HEK293 (cell line): ENCODE results near the gene CPNE2.

Source experiments
- CTCF ChIA-PET: fragments of 350-600 bp; formaldehyde crosslinking; extraction: SDS; loops from one replicate; lab custom pipeline; 2021; ENCODE audit warnings: antibody characterized with exemption; lab: Yijun Ruan, JAX
- POLR2A ChIA-PET: fragments of 300-600 bp; formaldehyde crosslinking; extraction: SDS; loops from one replicate; lab custom pipeline; 2020; ENCODE audit warnings: antibody characterized with exemption, inconsistent platforms; lab: Yijun Ruan, JAX
- H3K27ac ChIP-seq: fragments of 200-500 bp; sonication (Bioruptor generic); 2 replicates; pipeline ENCODE4 v1.5.1; 2014; ENCODE audit warnings: low read depth, low read length, control low read depth, inconsistent platforms; ENCODE audit errors: extremely low read depth
- H3K36me3 ChIP-seq, 2 experiments: fragments of 200-500 bp in 1 of 2; sonication (Bioruptor generic) in 1 of 2; 1 replicate in 1 of 2; 2 replicates in 1 of 2; pipeline ENCODE4 v1.5.1; 2014 to 2017; ENCODE audit warnings: inconsistent platforms in 2 of 2, low read length in 2 of 2; ENCODE audit not compliant: control insufficient read depth in 2 of 2, insufficient read depth in 1 of 2
- H3K4me1 ChIP-seq: fragments of 200-500 bp; sonication (Bioruptor generic); 2 replicates; pipeline ENCODE4 v1.5.1; 2014; ENCODE audit warnings: mild to moderate bottlenecking, low read length, inconsistent platforms; ENCODE audit not compliant: control insufficient read depth, insufficient read depth
- H3K4me3 ChIP-seq: 2 replicates; pipeline ENCODE4 v1.5.1; 2011; ENCODE audit warnings: low read depth, mild to moderate bottlenecking, control low read depth, low read length, moderate library complexity
- H3K9me3 ChIP-seq: fragments of 200-500 bp; sonication (Bioruptor generic); 2 replicates; pipeline ENCODE4 v1.5.1; 2014; ENCODE audit warnings: low read depth, low read length, inconsistent platforms; ENCODE audit not compliant: control insufficient read depth, insufficient read depth
- BCL11A ChIP-seq: fragments of 450-650 bp; formaldehyde crosslinking; IDR thresholded peaks from 2 replicates; pipeline ENCODE4 v1.5.1; 2016; ENCODE audit warnings: low read depth, missing biosample characterization, missing genetic modification characterization
- EGR2 ChIP-seq: fragments of 450-650 bp; formaldehyde crosslinking; IDR thresholded peaks from 2 replicates; pipeline ENCODE4 v1.5.1; 2016; ENCODE audit warnings: low read depth, missing biosample characterization, missing genetic modification characterization
- IKZF3 ChIP-seq: fragments of 450-650 bp; IDR thresholded peaks from 2 replicates; pipeline ENCODE4 v1.5.0; 2018; ENCODE audit warnings: missing biosample characterization, mild to moderate bottlenecking, missing genetic modification characterization, moderate library complexity
- KLF9 ChIP-seq: fragments of 450-650 bp; formaldehyde crosslinking; IDR thresholded peaks from 2 replicates; pipeline ENCODE4 v1.5.1; 2016; ENCODE audit warnings: missing biosample characterization, missing genetic modification characterization, low read depth
- MEIS1 ChIP-seq: sonication (generic); formaldehyde crosslinking; IDR thresholded peaks from 2 replicates; pipeline ENCODE4 v1.8.1; 2022; ENCODE audit warnings: missing genetic modification reagents, mild to moderate bottlenecking, borderline replicate concordance
- SP2 ChIP-seq: fragments of 450-650 bp; formaldehyde crosslinking; IDR thresholded peaks from 2 replicates; pipeline ENCODE4 v1.5.1; 2016; ENCODE audit warnings: missing biosample characterization, missing genetic modification characterization
- ZBTB1 ChIP-seq: fragments of 450-650 bp; formaldehyde crosslinking; IDR thresholded peaks from 2 replicates; pipeline ENCODE4 v1.5.1; 2016; ENCODE audit warnings: missing biosample characterization, missing genetic modification characterization
- ZIC2 ChIP-seq: fragments of 450-650 bp; formaldehyde crosslinking; IDR thresholded peaks from 2 replicates; pipeline ENCODE4 v1.5.1; 2016; ENCODE audit warnings: missing biosample characterization, missing genetic modification characterization
- ZNF133 ChIP-seq: fragments of 450-650 bp; formaldehyde crosslinking; IDR thresholded peaks from 2 replicates; pipeline ENCODE4 v1.5.1; 2016; ENCODE audit warnings: missing biosample characterization, missing genetic modification characterization
- ZNF169 ChIP-seq: fragments of 450-650 bp; formaldehyde crosslinking; IDR thresholded peaks from 2 replicates; pipeline ENCODE4 v1.5.1; 2016; ENCODE audit warnings: missing biosample characterization, missing genetic modification characterization
- ZNF48 ChIP-seq: fragments of 450-650 bp; formaldehyde crosslinking; IDR thresholded peaks from 2 replicates; pipeline ENCODE4 v1.5.1; 2016; ENCODE audit warnings: missing biosample characterization, missing genetic modification characterization
- ZNF521 ChIP-seq: fragments of 450-650 bp; formaldehyde crosslinking; IDR thresholded peaks from 2 replicates; pipeline ENCODE4 v1.5.1; 2017; ENCODE audit warnings: missing biosample characterization, mild to moderate bottlenecking, missing genetic modification characterization
- ZSCAN30 ChIP-seq: fragments of 450-650 bp; IDR thresholded peaks from 2 replicates; pipeline ENCODE4 v1.5.1; 2018; ENCODE audit warnings: missing biosample characterization, mild to moderate bottlenecking, missing genetic modification characterization, moderate library complexity
- TF ChIP-seq, protein P1 (sequence below): fragments of 450-650 bp; formaldehyde crosslinking; IDR thresholded peaks from 2 replicates; pipeline ENCODE4 v1.5.1; 2016; ENCODE audit warnings: missing biosample characterization, missing genetic modification characterization
- TF ChIP-seq, protein P2 (sequence below): fragments of 450-650 bp; formaldehyde crosslinking; IDR thresholded peaks from 2 replicates; pipeline ENCODE4 v1.5.1; 2016; ENCODE audit warnings: missing biosample characterization, missing genetic modification characterization
- TF ChIP-seq, protein P3 (sequence below): fragments of 450-650 bp; formaldehyde crosslinking; IDR thresholded peaks from 2 replicates; pipeline ENCODE4 v1.5.1; 2017; ENCODE audit warnings: missing biosample characterization, missing genetic modification characterization
- TF ChIP-seq, protein P4 (sequence below): fragments of 450-650 bp; formaldehyde crosslinking; optimal IDR thresholded peaks from 2 replicates; pipeline ENCODE3; 2016; ENCODE audit warnings: missing biosample characterization, mild to moderate bottlenecking, missing genetic modification characterization

CPNE2 gene

DNA sequence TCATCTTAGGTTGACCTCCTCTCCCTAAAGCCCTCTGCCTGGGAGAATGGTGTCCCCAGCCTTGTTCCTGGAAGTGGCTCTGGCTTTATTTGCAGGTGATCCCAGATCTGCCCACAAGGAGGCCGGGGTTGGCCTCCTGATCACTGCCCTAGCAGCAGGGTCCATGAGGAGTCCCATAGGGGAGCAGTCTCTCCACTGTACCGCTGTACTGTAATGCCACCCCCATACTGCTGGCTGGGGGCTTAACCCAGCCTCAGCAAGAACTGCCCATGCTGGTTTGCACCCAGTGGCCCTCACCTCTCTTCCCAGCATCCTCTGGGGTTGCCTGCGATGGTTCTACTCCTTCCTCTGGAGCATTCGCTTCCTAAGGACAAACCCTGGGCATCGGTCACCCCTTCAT is 54.4 kb downstream of the CPNE2 start:
- Histone ChIP-seq H3K27ac (no peak overlapping the region), H3K4me3 (no peak overlapping the region), H3K36me3 (peaks cover 0 to 7% of the 10 kb centered on the region in 2 experiments; a peak in 1 of 3 replicates), H3K4me1 (no peaks in the 10 kb centered on the region), H3K9me3 (no peaks in the 10 kb centered on the region)
- no peak for TF ChIP-seq ZBTB1 (tag by site-specific recombination)
- no peak for TF ChIP-seq ZNF521 (tag by site-specific recombination)
- TF ChIP-seq, protein P1, sequence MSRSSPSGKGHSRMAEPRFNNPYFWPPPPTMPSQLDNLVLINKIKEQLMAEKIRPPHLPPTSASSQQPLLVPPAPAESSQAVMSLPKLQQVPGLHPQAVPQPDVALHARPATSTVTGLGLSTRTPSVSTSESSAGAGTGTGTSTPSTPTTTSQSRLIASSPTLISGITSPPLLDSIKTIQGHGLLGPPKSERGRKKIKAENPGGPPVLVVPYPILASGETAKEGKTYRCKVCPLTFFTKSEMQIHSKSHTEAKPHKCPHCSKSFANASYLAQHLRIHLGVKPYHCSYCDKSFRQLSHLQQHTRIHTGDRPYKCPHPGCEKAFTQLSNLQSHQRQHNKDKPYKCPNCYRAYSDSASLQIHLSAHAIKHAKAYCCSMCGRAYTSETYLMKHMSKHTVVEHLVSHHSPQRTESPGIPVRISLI, result no peak
- TF ChIP-seq ZSCAN30 (tag by site-specific recombination), result no peak
- no peak for TF ChIP-seq KLF9 (tag by site-specific recombination)
- TF ChIP-seq SP2 (tag by site-specific recombination), result no peak
- no peak for TF ChIP-seq MEIS1 (CRISPR knock-in tag)
- CTCF ChIA-PET, result no interaction called here
- POLR2A ChIA-PET, result no interaction called here

DNA sequence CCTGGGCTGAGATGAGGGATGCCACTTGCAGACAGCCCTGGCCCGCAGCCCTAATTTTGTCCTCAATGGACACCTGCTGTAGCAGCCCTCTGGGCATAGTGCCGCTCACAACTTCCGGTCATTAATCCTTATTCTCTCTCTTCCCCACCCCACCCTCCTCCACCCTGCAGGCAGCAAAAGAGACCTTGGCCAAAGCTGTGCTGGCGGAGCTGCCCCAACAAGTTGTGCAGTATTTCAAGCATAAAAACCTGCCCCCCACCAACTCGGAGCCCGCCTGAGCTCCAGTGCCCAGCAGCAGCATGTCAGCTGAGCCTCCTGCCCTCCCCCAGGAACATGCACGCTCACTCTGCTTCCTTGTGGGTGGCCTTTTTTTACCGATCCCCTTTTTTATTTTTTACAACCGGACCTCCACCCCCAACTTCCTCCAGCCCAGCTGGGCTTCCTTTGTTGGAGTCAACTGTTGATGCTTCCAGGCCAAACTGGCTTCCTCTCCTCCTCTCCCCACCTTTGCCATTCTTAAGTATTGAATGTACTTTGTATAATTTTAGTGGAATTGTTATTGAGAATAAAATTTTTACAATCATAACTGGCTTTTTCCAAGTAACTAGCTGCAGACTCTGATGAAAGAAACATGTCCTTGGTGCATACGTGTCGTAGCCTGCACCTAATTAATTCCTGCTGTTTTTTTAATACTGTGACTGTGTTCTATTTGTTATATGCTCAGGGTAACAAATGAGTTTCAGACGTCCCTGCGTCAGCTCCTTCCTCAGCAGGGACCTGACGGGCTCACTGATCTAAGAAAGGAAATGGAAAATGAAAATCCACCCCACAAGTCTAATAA is 55.2 kb downstream of the CPNE2 start:
- H3K4me3 ChIP-seq, result no peak overlapping the region
- TF ChIP-seq, protein P2, sequence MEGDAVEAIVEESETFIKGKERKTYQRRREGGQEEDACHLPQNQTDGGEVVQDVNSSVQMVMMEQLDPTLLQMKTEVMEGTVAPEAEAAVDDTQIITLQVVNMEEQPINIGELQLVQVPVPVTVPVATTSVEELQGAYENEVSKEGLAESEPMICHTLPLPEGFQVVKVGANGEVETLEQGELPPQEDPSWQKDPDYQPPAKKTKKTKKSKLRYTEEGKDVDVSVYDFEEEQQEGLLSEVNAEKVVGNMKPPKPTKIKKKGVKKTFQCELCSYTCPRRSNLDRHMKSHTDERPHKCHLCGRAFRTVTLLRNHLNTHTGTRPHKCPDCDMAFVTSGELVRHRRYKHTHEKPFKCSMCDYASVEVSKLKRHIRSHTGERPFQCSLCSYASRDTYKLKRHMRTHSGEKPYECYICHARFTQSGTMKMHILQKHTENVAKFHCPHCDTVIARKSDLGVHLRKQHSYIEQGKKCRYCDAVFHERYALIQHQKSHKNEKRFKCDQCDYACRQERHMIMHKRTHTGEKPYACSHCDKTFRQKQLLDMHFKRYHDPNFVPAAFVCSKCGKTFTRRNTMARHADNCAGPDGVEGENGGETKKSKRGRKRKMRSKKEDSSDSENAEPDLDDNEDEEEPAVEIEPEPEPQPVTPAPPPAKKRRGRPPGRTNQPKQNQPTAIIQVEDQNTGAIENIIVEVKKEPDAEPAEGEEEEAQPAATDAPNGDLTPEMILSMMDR (tag by site-specific recombination), result no peak
- TF ChIP-seq ZIC2 (tag by site-specific recombination), result peak; percentile 67
- TF ChIP-seq, protein P3, sequence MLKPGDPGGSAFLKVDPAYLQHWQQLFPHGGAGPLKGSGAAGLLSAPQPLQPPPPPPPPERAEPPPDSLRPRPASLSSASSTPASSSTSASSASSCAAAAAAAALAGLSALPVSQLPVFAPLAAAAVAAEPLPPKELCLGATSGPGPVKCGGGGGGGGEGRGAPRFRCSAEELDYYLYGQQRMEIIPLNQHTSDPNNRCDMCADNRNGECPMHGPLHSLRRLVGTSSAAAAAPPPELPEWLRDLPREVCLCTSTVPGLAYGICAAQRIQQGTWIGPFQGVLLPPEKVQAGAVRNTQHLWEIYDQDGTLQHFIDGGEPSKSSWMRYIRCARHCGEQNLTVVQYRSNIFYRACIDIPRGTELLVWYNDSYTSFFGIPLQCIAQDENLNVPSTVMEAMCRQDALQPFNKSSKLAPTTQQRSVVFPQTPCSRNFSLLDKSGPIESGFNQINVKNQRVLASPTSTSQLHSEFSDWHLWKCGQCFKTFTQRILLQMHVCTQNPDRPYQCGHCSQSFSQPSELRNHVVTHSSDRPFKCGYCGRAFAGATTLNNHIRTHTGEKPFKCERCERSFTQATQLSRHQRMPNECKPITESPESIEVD (tag by site-specific recombination), result no peak
- TF ChIP-seq EGR2 (tag by site-specific recombination), result peak; percentile 50
- no peaks in the 10 kb centered on the region for H3K9me3 ChIP-seq
- no peaks in the 10 kb centered on the region for H3K4me1 ChIP-seq
- ChIA-PET CTCF (interaction anchor here (0.6 to 1.4 kb wide), 3 partner anchors 63 to 815 kb away, joined by 3 to 4 read pairs (median 3); no protein-coding TSS in a partner anchor), POLR2A (interaction anchor here (0.5 kb wide), 1 partner anchor 35 kb away, joined by 6 read pairs; no protein-coding TSS in a partner anchor)
- H3K27ac ChIP-seq, result no peak overlapping the region
- H3K36me3 ChIP-seq, result peaks cover 0 to 16% of the 10 kb centered on the region in 2 experiments; a peak in 1 of 3 replicates

DNA sequence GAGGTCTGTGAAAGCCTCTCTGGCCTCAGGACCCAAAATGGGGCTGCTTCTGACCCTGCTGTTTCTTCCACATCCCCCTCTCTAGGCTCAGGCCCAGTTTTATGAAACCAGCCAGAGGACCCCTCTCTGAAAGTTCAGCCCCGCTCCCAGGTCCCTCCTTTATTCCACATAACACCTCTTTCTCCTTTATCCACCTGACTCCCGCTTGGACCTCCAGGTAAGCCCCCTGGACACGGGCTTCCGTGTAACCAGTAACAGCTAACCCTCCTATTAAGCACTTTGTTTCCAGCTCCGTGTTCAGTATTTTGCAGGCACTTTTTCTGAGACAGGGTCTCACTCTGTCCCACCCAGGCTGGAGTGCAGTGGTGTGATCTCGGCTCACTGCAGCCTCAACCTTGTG is 56.1 kb downstream of the CPNE2 start:
- Histone ChIP-seq H3K4me1 (no peaks in the 10 kb centered on the region), H3K36me3 (peaks cover 7 to 24% of the 10 kb centered on the region in 2 experiments; a peak in 1 of 3 replicates), H3K27ac (no peak overlapping the region), H3K4me3 (no peak overlapping the region), H3K9me3 (no peaks in the 10 kb centered on the region)
- TF ChIP-seq, protein P1, result no peak
- TF ChIP-seq ZNF169 (tag by site-specific recombination), result no peak
- no peak for TF ChIP-seq ZNF133 (tag by site-specific recombination)
- TF ChIP-seq, protein P4, sequence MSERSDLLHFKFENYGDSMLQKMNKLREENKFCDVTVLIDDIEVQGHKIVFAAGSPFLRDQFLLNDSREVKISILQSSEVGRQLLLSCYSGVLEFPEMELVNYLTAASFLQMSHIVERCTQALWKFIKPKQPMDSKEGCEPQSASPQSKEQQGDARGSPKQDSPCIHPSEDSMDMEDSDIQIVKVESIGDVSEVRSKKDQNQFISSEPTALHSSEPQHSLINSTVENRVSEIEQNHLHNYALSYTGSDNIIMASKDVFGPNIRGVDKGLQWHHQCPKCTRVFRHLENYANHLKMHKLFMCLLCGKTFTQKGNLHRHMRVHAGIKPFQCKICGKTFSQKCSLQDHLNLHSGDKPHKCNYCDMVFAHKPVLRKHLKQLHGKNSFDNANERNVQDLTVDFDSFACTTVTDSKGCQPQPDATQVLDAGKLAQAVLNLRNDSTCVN, result no peak
- TF ChIP-seq IKZF3 (tag by site-specific recombination), result no peak
- no peak for TF ChIP-seq ZNF48
- no peak for TF ChIP-seq BCL11A (tag by site-specific recombination)
- CTCF ChIA-PET, result interaction anchor here (0.6 to 1.4 kb wide), 4 partner anchors 26 to 405 kb away, joined by 3 to 5 read pairs (median 3); no protein-coding TSS in a partner anchor
- POLR2A ChIA-PET, result no interaction called here
